HEK293 (cell line): ENCODE results near the gene HMGB3.

Source experiments
- CTCF ChIP-seq: fragments of 450-650 bp; formaldehyde crosslinking; IDR thresholded peaks from 2 replicates; pipeline ENCODE4 v1.5.1; 2016; ENCODE audit warnings: missing biosample characterization, missing genetic modification characterization
- ZBTB21 ChIP-seq: fragments of 450-650 bp; formaldehyde crosslinking; IDR thresholded peaks from 2 replicates; pipeline ENCODE4 v1.5.1; 2017; ENCODE audit warnings: missing biosample characterization, missing genetic modification characterization
- ZNF138 ChIP-seq: fragments of 450-650 bp; formaldehyde crosslinking; IDR thresholded peaks from 2 replicates; pipeline ENCODE4 v1.5.1; 2016; ENCODE audit warnings: missing biosample characterization, missing genetic modification characterization, borderline replicate concordance
- ZNF274 ChIP-seq, 2 experiments: fragments of 200-500 bp in 1 of 2; fragments of 450-650 bp in 1 of 2; sonication (Bioruptor generic) in 1 of 2; formaldehyde crosslinking in 1 of 2; IDR thresholded peaks; 2 replicates each; pipeline versions ENCODE4 v1.5.1 to v1.6.1; 2014 to 2016; ENCODE audit warnings: borderline replicate concordance in 1 of 2, inconsistent platforms in 1 of 2, low read length in 1 of 2, missing biosample characterization in 1 of 2, missing genetic modification characterization in 1 of 2
- ZNF654 ChIP-seq: fragments of 450-650 bp; formaldehyde crosslinking; IDR thresholded peaks from 2 replicates; pipeline ENCODE4 v1.5.1; 2016; ENCODE audit warnings: low read depth, missing biosample characterization, missing genetic modification characterization
- ZNF664 ChIP-seq: fragments of 450-650 bp; formaldehyde crosslinking; IDR thresholded peaks from 2 replicates; pipeline ENCODE4 v1.5.1; 2016; ENCODE audit warnings: missing biosample characterization, missing genetic modification characterization

DNA sequence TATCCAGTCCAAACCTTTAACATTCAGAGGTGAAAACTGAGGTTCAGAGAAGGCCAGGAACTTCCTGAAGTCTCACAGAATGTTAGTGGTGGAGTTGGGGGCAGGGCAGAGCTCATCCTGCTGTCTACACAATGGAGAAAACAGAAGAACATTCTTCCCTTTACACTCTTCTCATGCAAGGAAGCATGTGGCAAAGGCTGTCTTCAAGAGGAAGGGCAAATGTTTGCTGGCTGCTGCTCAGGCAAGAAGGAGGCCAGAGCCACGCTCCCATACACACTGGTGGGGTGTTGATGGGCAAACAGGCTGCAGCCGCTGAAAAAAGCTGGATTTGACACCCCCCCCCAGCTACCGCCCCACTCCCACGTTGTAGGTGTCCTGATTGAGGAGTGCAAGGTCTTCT lies 32.5 kb downstream of the HMGB3 start:
- no peak for TF ChIP-seq ZNF138 (tag by site-specific recombination)
- TF ChIP-seq ZNF274 (IDR thresholded peaks at IDR 0.05; ENCODE audit: low read length) = no peak
- TF ChIP-seq ZNF274 (tag by site-specific recombination; IDR thresholded peaks at IDR 0.05; ENCODE audit: borderline replicate concordance) = no peak
- TF ChIP-seq ZBTB21 = no peak
- TF ChIP-seq ZNF654 = no peak
- no peak for TF ChIP-seq CTCF (tag by site-specific recombination)
- TF ChIP-seq ZNF664 (tag by site-specific recombination) = no peak
